OCI-LY7 (cell line): ENCODE results near the gene KCTD17.

Source experiments
- CTCF ChIP-seq: fragments of 200-600 bp; sonication (generic); conservative IDR thresholded peaks from 2 replicates; pipeline ENCODE4 v1.5.1; 2014; ENCODE audit warnings: mild to moderate bottlenecking, antibody characterized with exemption, low read length, moderate library complexity, mixed read lengths
- EZH2phosphoT487 ChIP-seq: fragments of 200-600 bp; sonication (generic); IDR thresholded peaks from 2 replicates; pipeline ENCODE4 v1.6.1; 2018; ENCODE audit warnings: low read depth, borderline replicate concordance, mild to moderate bottlenecking, mixed run types, antibody characterized with exemption, low read length, moderate library complexity, mixed read lengths

GRCh38 chr22:37015587-37015878, 36.0 kb upstream of the KCTD17 start:
- TF ChIP-seq CTCF (no peak), EZH2phosphoT487 (no peak)
